ENCODE data around the gene THSD7B. TPM values are rescaled to one million over a fixed set of nuclear protein-coding genes. Genes with fewer than 3 reads are reported as not detected.

Gene THSD7B
- total RNA-seq, 1 donor from 2014 or later: not detected

GRCh38 chr2:137493261-137493660 lies 727.9 kb downstream of the THSD7B start:
- no peaks in the 10 kb centered on the region for H3K27me3 Mint-ChIP-seq (ENCODE audit: low read depth)
- no peak for DNase-seq (ENCODE audit: low spot score)
- H3K9me3 Mint-ChIP-seq: no peaks in the 10 kb centered on the region
- no peaks in the 10 kb centered on the region for H3K4me1 Mint-ChIP-seq (ENCODE audit: low read depth)
- no peaks in the 10 kb centered on the region for H3K36me3 Mint-ChIP-seq (ENCODE audit: low read depth)
- H3K4me3 Mint-ChIP-seq (ENCODE audit: low read depth): no peak overlapping the region
- intact Hi-C loops (cut with micrococcal nuclease): no loop called here
- H3K27ac Mint-ChIP-seq: no peak overlapping the region

- no peak for DNase-seq (ENCODE audit: low spot score)
- Mint-ChIP-seq H3K9me3 (no peaks in the 10 kb centered on the region), H3K4me3 (ENCODE audit: low read depth) (no peak overlapping the region), H3K4me1 (ENCODE audit: low read depth) (no peaks in the 10 kb centered on the region), H3K27me3 (ENCODE audit: low read depth) (no peaks in the 10 kb centered on the region), H3K27ac (no peak overlapping the region), H3K36me3 (ENCODE audit: low read depth) (no peaks in the 10 kb centered on the region)
- intact Hi-C loops (cut with micrococcal nuclease): no loop called here
These were observed 735.3 kb downstream of the THSD7B start for GRCh38 chr2:137500599-137500998.

- Mint-ChIP-seq H3K27ac (no peak overlapping the region), H3K27me3 (ENCODE audit: low read depth) (no peaks in the 10 kb centered on the region), H3K4me1 (ENCODE audit: low read depth) (no peaks in the 10 kb centered on the region), H3K4me3 (ENCODE audit: low read depth) (no peak overlapping the region), H3K36me3 (ENCODE audit: low read depth) (no peaks in the 10 kb centered on the region), H3K9me3 (no peaks in the 10 kb centered on the region)
- intact Hi-C loops (cut with micrococcal nuclease): no loop called here
- DNase-seq (ENCODE audit: low spot score): no peak
These were observed 741.9 kb downstream of the THSD7B start for GRCh38 chr2:137507237-137507636.

GRCh38 chr2:137508739-137509384 lies 743.5 kb downstream of the THSD7B start:
- Mint-ChIP-seq H3K9me3 (no peaks in the 10 kb centered on the region), H3K27ac (no peak overlapping the region), H3K27me3 (ENCODE audit: low read depth) (no peaks in the 10 kb centered on the region), H3K4me3 (ENCODE audit: low read depth) (no peak overlapping the region), H3K4me1 (ENCODE audit: low read depth) (no peaks in the 10 kb centered on the region), H3K36me3 (ENCODE audit: low read depth) (no peaks in the 10 kb centered on the region)
- no peak for DNase-seq (ENCODE audit: low spot score)
- intact Hi-C loops (cut with micrococcal nuclease): no loop called here

GRCh38 chr2:137511526-137511925 lies 746.2 kb downstream of the THSD7B start:
- Mint-ChIP-seq H3K9me3 (no peaks in the 10 kb centered on the region), H3K27me3 (ENCODE audit: low read depth) (no peaks in the 10 kb centered on the region), H3K27ac (no peak overlapping the region), H3K4me3 (ENCODE audit: low read depth) (no peak overlapping the region), H3K4me1 (ENCODE audit: low read depth) (no peaks in the 10 kb centered on the region), H3K36me3 (ENCODE audit: low read depth) (no peaks in the 10 kb centered on the region)
- no peak for DNase-seq (ENCODE audit: low spot score)
- intact Hi-C loops (cut with micrococcal nuclease): no loop called here

GRCh38 chr2:137521653-137522619 lies 756.6 kb downstream of the THSD7B start:
- no peaks in the 10 kb centered on the region for H3K36me3 Mint-ChIP-seq (ENCODE audit: low read depth)
- H3K9me3 Mint-ChIP-seq: peaks cover 4% of the 10 kb centered on the region
- no peak overlapping the region for H3K27ac Mint-ChIP-seq
- H3K4me3 Mint-ChIP-seq (ENCODE audit: low read depth): no peak overlapping the region
- no peaks in the 10 kb centered on the region for H3K4me1 Mint-ChIP-seq (ENCODE audit: low read depth)
- intact Hi-C loops (cut with micrococcal nuclease): no loop called here
- no peak for DNase-seq (ENCODE audit: low spot score)
- no peaks in the 10 kb centered on the region for H3K27me3 Mint-ChIP-seq (ENCODE audit: low read depth)

GRCh38 chr2:137522620-137523011 lies 757.3 kb downstream of the THSD7B start:
- intact Hi-C loops (cut with micrococcal nuclease): no loop called here

GRCh38 chr2:137523931-137524330 lies 758.6 kb downstream of the THSD7B start:
- DNase-seq (ENCODE audit: low spot score): no peak
- Mint-ChIP-seq H3K27ac (no peak overlapping the region), H3K36me3 (ENCODE audit: low read depth) (no peaks in the 10 kb centered on the region), H3K27me3 (ENCODE audit: low read depth) (no peaks in the 10 kb centered on the region), H3K4me1 (ENCODE audit: low read depth) (no peaks in the 10 kb centered on the region), H3K9me3 (peaks cover 4% of the 10 kb centered on the region), H3K4me3 (ENCODE audit: low read depth) (no peak overlapping the region)
- intact Hi-C loops (cut with micrococcal nuclease): no loop called here

More at GRCh38 chr2:137522620-137523011, 757.3 kb downstream of the THSD7B start:
- DNase-seq (ENCODE audit: low spot score): no peak
- Mint-ChIP-seq H3K9me3 (peaks cover 4% of the 10 kb centered on the region), H3K4me1 (ENCODE audit: low read depth) (no peaks in the 10 kb centered on the region), H3K27me3 (ENCODE audit: low read depth) (no peaks in the 10 kb centered on the region), H3K4me3 (ENCODE audit: low read depth) (no peak overlapping the region), H3K36me3 (ENCODE audit: low read depth) (no peaks in the 10 kb centered on the region), H3K27ac (no peak overlapping the region)

- intact Hi-C loops (cut with micrococcal nuclease): no loop called here
- H3K27ac Mint-ChIP-seq: no peak overlapping the region
- H3K4me1 Mint-ChIP-seq (ENCODE audit: low read depth): no peaks in the 10 kb centered on the region
- no peak for DNase-seq (ENCODE audit: low spot score)
- no peaks in the 10 kb centered on the region for H3K9me3 Mint-ChIP-seq
- H3K27me3 Mint-ChIP-seq (ENCODE audit: low read depth): no peaks in the 10 kb centered on the region
- H3K4me3 Mint-ChIP-seq (ENCODE audit: low read depth): no peak overlapping the region
- no peaks in the 10 kb centered on the region for H3K36me3 Mint-ChIP-seq (ENCODE audit: low read depth)
These were observed 759.8 kb downstream of the THSD7B start for GRCh38 chr2:137525132-137525531.

- no peak for DNase-seq (ENCODE audit: low spot score)
- Mint-ChIP-seq H3K36me3 (ENCODE audit: low read depth) (no peaks in the 10 kb centered on the region), H3K4me1 (ENCODE audit: low read depth) (no peaks in the 10 kb centered on the region), H3K27me3 (ENCODE audit: low read depth) (no peaks in the 10 kb centered on the region), H3K4me3 (ENCODE audit: low read depth) (no peak overlapping the region), H3K27ac (no peak overlapping the region), H3K9me3 (no peaks in the 10 kb centered on the region)
- intact Hi-C loops (cut with micrococcal nuclease): no loop called here
These were observed 760.4 kb downstream of the THSD7B start for GRCh38 chr2:137525641-137526190.

GRCh38 chr2:137535897-137536296 lies 770.6 kb downstream of the THSD7B start:
- no peak for DNase-seq (ENCODE audit: low spot score)
- intact Hi-C loops (cut with micrococcal nuclease): no loop called here
- Mint-ChIP-seq H3K4me3 (ENCODE audit: low read depth) (no peak overlapping the region), H3K27me3 (ENCODE audit: low read depth) (no peaks in the 10 kb centered on the region), H3K36me3 (ENCODE audit: low read depth) (no peaks in the 10 kb centered on the region), H3K4me1 (ENCODE audit: low read depth) (no peaks in the 10 kb centered on the region), H3K9me3 (no peaks in the 10 kb centered on the region), H3K27ac (no peak overlapping the region)

GRCh38 chr2:137539336-137539735 lies 774.0 kb downstream of the THSD7B start:
- no peaks in the 10 kb centered on the region for H3K27me3 Mint-ChIP-seq (ENCODE audit: low read depth)
- no peak overlapping the region for H3K27ac Mint-ChIP-seq
- H3K9me3 Mint-ChIP-seq: no peaks in the 10 kb centered on the region
- no peak overlapping the region for H3K4me3 Mint-ChIP-seq (ENCODE audit: low read depth)
- H3K4me1 Mint-ChIP-seq (ENCODE audit: low read depth): no peaks in the 10 kb centered on the region
- H3K36me3 Mint-ChIP-seq (ENCODE audit: low read depth): no peaks in the 10 kb centered on the region
- DNase-seq (ENCODE audit: low spot score): no peak
- intact Hi-C loops (cut with micrococcal nuclease): no loop called here

- no peaks in the 10 kb centered on the region for H3K36me3 Mint-ChIP-seq (ENCODE audit: low read depth)
- H3K27ac Mint-ChIP-seq: no peak overlapping the region
- no peaks in the 10 kb centered on the region for H3K27me3 Mint-ChIP-seq (ENCODE audit: low read depth)
- no peak for DNase-seq (ENCODE audit: low spot score)
- intact Hi-C loops (cut with micrococcal nuclease): no loop called here
- no peaks in the 10 kb centered on the region for H3K4me1 Mint-ChIP-seq (ENCODE audit: low read depth)
- H3K4me3 Mint-ChIP-seq (ENCODE audit: low read depth): no peak overlapping the region
- no peaks in the 10 kb centered on the region for H3K9me3 Mint-ChIP-seq
These were observed 782.5 kb downstream of the THSD7B start for GRCh38 chr2:137547842-137548241.
